ENCODE results near the gene POU4F1.

- TF ChIP-seq CTCF (IDR thresholded peaks at IDR 0.05; ENCODE audit: low read depth, low read length, poor library complexity, severe bottlenecking) (no peak), EZH2phosphoT487 (IDR thresholded peaks at IDR 0.05; ENCODE audit: borderline replicate concordance, low read length) (no peak)
Measured at GRCh38 chr13:78638216-78638615, 34.9 kb upstream of the POU4F1 start.
